Measurements from ENCODE around the gene FHIT.
"Not testable (repeated sequence)": the region's sequence is repeated elsewhere in the genome, so short reads cannot be mapped to it uniquely, and the experiment has no call there.

FHIT gene

GRCh38 chr3:59937201-59937600 is 1314.1 kb downstream of the FHIT start:
- H3K27me3 ChIP-seq = no peaks in the 10 kb centered on the region
- no peak for TF ChIP-seq CTCF (IDR thresholded peaks at IDR 0.05)
- no peak overlapping the region for H3K27ac ChIP-seq
- no peaks in the 10 kb centered on the region for H3K4me1 ChIP-seq (ENCODE audit: control insufficient read depth in 1 of 2, insufficient read depth in 1 of 2, low read depth in 1 of 2, low read length in 1 of 2)
- no peak overlapping the region for H3K4me3 ChIP-seq (ENCODE audit: low read depth in 1 of 2, low read length in 1 of 2)
- no peaks in the 10 kb centered on the region for H3K9me3 ChIP-seq
- H3K36me3 ChIP-seq = no peaks in the 10 kb centered on the region

GRCh38 chr3:59936472-59936871 is 1314.8 kb downstream of the FHIT start:
- H3K36me3 ChIP-seq = no peaks in the 10 kb centered on the region

GRCh38 chr3:59935025-59935424 is 1316.2 kb downstream of the FHIT start:
- Histone ChIP-seq H3K4me1 (ENCODE audit: control insufficient read depth in 1 of 2, insufficient read depth in 1 of 2, low read depth in 1 of 2, low read length in 1 of 2) (no peaks in the 10 kb centered on the region), H3K27ac (no peak overlapping the region), H3K4me3 (ENCODE audit: low read depth in 1 of 2, low read length in 1 of 2) (no peak overlapping the region), H3K9me3 (no peaks in the 10 kb centered on the region), H3K36me3 (no peaks in the 10 kb centered on the region), H3K27me3 (no peaks in the 10 kb centered on the region)
- TF ChIP-seq CTCF (IDR thresholded peaks at IDR 0.05) = no peak

More at GRCh38 chr3:59936472-59936871, 1314.8 kb downstream of the FHIT start:
- Histone ChIP-seq H3K4me3 (ENCODE audit: low read depth in 1 of 2, low read length in 1 of 2) (no peak overlapping the region), H3K27ac (no peak overlapping the region), H3K4me1 (ENCODE audit: control insufficient read depth in 1 of 2, insufficient read depth in 1 of 2, low read depth in 1 of 2, low read length in 1 of 2) (no peaks in the 10 kb centered on the region), H3K27me3 (no peaks in the 10 kb centered on the region), H3K9me3 (no peaks in the 10 kb centered on the region)
- no peak for TF ChIP-seq CTCF (IDR thresholded peaks at IDR 0.05)

GRCh38 chr3:59934560-59934959 is 1316.7 kb downstream of the FHIT start:
- H3K27me3 ChIP-seq; H3K9me3 ChIP-seq; H3K27ac ChIP-seq; H3K4me1 ChIP-seq (ENCODE audit: control insufficient read depth in 1 of 2, insufficient read depth in 1 of 2, low read depth in 1 of 2, low read length in 1 of 2); H3K36me3 ChIP-seq; H3K4me3 ChIP-seq (ENCODE audit: low read depth in 1 of 2, low read length in 1 of 2): not testable (repeated sequence)

- Histone ChIP-seq H3K4me3 (ENCODE audit: low read depth in 1 of 2, low read length in 1 of 2) (no peak overlapping the region), H3K27me3 (no peaks in the 10 kb centered on the region), H3K36me3 (no peaks in the 10 kb centered on the region), H3K9me3 (no peaks in the 10 kb centered on the region), H3K27ac (no peak overlapping the region), H3K4me1 (ENCODE audit: control insufficient read depth in 1 of 2, insufficient read depth in 1 of 2, low read depth in 1 of 2, low read length in 1 of 2) (no peaks in the 10 kb centered on the region)
- TF ChIP-seq CTCF (IDR thresholded peaks at IDR 0.05) = no peak
These were observed 1321.1 kb downstream of the FHIT start for GRCh38 chr3:59930170-59930569.

- Histone ChIP-seq H3K4me3 (ENCODE audit: low read depth in 1 of 2, low read length in 1 of 2) (no peak overlapping the region), H3K4me1 (ENCODE audit: control insufficient read depth in 1 of 2, insufficient read depth in 1 of 2, low read depth in 1 of 2, low read length in 1 of 2) (no peaks in the 10 kb centered on the region), H3K27ac (no peak overlapping the region), H3K27me3 (no peaks in the 10 kb centered on the region), H3K9me3 (no peaks in the 10 kb centered on the region), H3K36me3 (no peaks in the 10 kb centered on the region)
- no peak for TF ChIP-seq CTCF (IDR thresholded peaks at IDR 0.05)
These were observed 1324.2 kb downstream of the FHIT start for GRCh38 chr3:59927056-59927455.

Data from neutrophil (primary cell).